Stimulated activated CD8-positive, alpha-beta memory T cell treated with anti-CD3 and anti-CD28 coated beads, Interleukin-15, amount 100 ng/mL, for 4 hours (primary cell): ENCODE measurements around the gene FN3K.
A peak's percentile ranks its signal among the peaks of the same experiment; 100 is the strongest.

Experiments used
- DNase-seq, 2 donors: peaks; one replicate each; pipeline ENCODE4 v3.0.0-alpha.2; 2020; ENCODE audit warnings: low read depth in 2 of 2

The FN3K gene

GRCh38 chr17:82734987-82735866 is at the start of gene FN3K:
Gene FN3K (plus strand): TSS chr17:82735615. CDS start chr17:82735637, 22 bp downstream.
- no peak for DNase-seq

DNA sequence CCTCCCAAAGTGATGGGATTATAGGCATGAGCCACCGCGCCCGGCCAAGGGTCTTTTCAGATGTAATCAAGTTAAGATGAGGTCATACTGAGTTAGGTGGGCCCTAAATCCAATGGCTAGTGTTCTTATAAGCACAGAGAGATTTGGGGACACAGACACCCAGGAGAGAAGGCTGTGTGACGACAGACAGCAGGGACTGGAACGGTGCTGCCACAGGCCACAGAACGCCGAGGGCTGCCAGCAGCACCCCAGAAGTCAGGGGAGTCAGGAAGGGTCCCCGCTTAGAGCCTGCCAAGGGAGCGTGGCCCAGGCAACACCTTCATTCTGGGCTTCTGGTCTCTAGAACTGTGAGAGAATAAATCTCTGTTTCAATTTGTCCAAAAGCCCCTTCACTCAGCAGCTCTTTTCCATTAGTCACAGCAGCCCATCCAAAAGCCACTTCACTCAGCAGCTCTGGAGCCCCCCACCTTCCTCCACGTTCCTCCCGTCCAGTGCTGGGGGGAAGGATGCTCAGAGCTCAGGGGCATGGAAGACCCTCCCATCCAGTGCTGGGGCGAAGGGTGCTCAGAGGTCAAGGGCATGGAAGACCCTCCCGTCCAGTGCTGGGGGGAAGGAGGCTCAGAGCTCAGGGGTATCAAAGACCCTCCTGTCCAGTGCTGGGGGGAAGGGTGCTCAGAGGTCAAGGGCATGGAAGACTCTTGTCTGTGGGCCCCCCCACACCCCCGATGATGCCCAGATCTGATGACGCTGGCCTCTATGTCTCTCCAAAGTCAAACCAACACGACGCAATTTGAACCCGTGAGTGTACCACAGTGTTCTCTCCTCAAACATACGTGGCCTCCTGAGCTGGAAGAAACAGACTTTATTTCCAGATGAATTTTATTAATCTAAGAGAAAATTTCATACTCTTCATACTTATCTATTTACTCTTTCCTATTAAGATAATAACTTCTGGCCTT is 48.8 kb upstream of the FN3K start:
- no peak for DNase-seq

GRCh38 chr17:82687375-82687861 is 48.0 kb upstream of the FN3K start:
- DNase-seq: no peak

- DNase-seq: no peak
These were observed 47.5 kb upstream of the FN3K start for GRCh38 chr17:82687871-82688270.

DNA sequence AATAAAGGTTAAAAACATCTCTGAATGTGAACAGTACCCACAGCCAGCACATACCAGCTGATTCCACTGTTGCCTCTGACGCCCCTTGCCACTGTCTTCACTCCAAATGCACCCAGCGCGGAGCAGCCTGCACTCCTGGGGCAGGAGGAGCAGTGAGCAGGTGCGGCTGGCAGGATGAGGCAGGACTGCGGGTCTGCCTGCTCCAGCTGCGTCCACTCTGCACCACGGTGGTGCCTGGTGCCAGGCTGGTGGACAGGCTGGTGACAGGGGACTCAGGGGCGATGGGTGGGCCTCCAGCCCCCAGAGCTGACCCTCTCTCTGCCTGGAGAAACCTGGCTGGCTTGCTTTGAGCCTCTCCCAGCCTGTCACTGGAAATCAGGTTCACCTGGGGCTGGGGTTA is 46.3 kb upstream of the FN3K start:
- no peak for DNase-seq

- DNase-seq: no peak
These were observed 44.5 kb upstream of the FN3K start for GRCh38 chr17:82690786-82691489.

- DNase-seq: no peak
These were observed 43.7 kb upstream of the FN3K start for GRCh38 chr17:82691714-82692113.

- no peak for DNase-seq
These were observed 43.1 kb upstream of the FN3K start for GRCh38 chr17:82692268-82692667.

DNA sequence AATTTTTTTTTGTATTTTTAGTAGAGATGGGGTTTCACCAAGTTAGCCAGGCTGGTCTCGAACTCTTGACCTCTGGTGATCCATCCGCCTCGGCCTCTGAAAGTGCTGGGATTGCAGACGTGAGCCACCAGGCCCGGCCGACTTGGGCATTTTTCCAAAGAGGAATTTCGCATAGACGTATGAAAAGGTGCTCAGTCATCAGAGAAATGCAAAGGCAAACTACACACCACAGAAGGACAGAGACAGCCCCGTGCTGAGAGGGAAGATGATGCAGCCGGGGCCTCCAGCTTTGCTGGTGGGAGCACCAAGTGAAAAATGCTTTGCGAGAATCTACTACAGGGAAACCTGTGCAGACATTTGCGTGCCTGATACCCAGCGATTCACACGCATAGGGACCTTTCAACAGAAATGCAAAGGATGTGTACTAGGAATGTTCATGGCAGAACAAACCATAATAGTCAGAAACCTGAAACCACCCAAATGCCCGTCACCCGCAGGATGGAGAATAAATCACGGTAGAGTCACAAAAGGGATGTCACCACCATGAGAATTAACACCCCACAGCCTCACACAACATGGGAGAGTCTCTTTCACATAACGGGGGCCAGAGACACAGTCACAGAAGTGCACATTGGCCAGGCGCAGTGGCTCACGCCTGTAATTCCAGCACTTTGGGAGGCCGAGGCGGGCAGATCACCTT is 42.1 kb upstream of the FN3K start:
- no peak for DNase-seq

DNA sequence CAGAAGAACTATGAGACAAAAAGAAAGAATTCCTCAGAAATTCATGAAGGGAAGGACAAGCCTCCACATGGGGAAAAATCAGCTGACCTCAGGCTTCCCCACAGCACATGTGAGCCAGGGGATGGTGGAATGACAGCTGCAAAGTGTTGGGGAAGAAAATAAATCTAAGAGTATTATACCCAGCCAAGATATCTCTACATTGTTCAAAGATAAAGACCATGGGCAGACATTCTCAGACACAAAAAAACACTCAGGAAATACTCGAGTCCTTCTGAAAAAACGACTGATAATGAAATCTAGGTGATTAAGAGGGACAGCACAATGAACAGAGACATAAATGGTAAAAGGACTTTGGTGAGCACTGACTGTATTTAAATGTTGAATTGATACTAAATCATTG is 40.8 kb upstream of the FN3K start:
- DNase-seq: no peak

DNA sequence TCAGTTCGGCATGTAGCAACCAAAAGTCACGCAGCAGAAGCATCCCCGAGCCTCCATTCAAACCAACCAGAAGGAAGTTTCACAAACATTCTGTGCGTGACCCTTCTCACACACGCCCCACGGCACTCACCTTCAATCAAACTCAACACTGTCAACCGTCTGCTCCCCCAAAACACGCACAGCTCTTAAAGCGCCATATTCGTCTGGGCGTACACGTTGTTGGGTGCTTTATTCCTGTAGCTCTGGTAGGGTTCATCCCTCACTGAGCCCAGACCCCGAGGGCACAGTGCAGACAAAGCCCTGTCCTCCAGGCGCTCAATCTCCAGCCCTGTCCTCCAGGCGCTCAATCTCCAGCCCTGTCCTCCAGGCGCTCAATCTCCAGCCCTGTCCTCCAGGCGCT is 39.2 kb upstream of the FN3K start:
- no peak for DNase-seq

DNA sequence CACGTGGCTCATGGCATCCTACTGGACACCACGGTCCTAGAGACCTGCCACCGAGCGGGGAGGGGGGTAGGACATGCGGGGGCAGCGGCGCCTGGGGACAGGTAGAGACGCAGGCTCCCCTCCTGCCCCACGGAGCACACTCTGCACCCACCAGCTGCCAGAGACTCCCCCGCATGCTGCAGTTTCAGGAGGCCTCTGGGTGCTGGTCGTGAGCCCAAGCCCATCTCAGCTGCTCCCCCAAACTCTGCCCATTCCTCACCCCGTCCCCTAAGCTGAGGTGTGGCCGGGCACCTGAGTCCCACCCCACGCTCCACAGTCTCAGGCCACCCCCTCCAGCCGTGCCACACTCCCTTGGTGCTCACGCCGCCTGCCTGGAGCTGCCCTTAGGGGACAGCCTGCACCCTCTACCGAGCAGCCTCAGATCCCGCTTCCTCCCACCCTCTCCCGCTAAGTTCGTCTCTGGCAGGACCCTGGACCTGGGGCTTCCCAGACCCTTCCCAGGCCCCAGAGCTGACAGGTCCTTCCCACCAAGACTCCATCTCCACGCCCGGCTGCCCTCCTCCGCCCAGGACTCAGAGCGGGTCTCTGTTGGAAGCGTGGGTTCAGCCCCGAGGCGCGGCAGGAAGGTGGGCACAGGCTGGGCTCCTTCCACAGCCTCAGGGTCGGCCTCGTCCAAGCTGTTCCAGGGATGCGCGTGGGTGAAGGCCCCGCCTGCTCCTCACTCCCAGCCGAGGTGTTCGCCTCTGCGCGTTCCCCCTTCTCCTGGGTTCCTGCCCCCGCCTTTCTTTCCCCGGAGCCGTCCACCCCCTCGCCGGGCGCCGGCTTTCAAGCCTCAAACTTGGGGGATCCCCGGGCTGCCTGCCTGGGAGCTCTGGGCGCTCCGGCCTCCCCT is 38.3 kb upstream of the FN3K start:
- no peak for DNase-seq

- no peak for DNase-seq
These were observed 37.7 kb upstream of the FN3K start for GRCh38 chr17:82697808-82698064.

GRCh38 chr17:82698065-82698973 is 37.1 kb upstream of the FN3K start, which contains the start of gene RAB40B:
Gene RAB40B (minus strand): TSS chr17:82698698. CDS start chr17:82698596, 102 bp downstream.
- DNase-seq: peak; percentile 98 to 99

DNA sequence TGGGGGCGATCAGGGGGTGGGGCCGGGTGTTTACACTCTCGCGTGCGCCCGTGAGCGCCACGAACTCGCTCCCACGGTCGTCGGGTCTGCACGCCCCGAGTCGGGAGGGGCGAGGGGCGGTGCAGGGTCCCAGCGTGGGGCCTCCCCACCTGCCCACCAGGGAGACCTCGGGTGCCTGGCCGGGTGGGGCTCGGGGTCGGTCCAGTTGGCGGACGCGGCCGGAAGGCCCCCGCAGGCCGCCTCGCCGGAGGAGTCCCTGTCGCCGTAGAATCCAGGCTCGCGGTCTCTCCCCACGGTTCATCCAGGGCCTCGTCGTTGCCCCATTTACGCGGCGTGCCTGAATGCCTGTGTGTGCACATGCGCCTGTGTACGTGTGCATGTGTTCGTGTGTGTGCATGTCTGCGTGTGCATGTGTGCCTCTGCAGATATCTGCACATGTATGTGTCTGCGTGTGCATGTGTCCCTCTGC is 36.4 kb upstream of the FN3K start:
- DNase-seq: no peak

- DNase-seq: no peak
These were observed 35.9 kb upstream of the FN3K start for GRCh38 chr17:82699551-82699950.

DNA sequence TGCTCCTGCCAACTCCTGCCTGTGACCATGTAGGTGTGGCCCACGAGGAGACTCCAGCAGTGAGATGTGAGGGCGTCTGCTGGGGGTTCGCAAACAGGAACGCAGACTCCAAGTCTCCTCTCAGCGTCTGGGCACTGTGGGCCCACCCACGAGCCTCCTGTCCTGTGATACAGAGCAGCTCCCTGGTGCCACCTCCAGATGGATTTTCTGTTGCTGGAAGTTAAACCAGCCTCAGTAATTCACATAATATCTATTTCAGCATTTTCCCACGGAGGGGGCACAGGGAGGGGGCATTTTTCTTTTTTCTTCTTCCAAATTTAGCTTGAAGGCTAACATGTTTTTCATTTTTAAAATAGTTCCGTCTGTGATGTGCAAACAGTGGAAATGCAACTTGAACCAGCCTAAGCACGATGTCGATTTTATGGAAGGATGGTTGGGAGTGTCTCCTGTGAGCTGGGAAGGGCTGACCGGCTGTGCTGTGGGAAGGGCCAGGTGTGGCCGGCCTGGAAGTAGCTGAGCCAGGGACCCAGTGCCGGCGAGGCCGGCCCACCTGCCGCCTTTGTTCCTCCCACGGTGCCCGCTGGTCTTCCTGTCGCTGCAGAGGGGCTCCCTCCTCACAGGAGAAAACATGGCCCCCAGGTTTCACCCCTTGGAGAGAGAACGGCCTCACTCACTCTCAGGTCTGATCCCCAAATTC is 33.0 kb upstream of the FN3K start:
- no peak for DNase-seq

DNA sequence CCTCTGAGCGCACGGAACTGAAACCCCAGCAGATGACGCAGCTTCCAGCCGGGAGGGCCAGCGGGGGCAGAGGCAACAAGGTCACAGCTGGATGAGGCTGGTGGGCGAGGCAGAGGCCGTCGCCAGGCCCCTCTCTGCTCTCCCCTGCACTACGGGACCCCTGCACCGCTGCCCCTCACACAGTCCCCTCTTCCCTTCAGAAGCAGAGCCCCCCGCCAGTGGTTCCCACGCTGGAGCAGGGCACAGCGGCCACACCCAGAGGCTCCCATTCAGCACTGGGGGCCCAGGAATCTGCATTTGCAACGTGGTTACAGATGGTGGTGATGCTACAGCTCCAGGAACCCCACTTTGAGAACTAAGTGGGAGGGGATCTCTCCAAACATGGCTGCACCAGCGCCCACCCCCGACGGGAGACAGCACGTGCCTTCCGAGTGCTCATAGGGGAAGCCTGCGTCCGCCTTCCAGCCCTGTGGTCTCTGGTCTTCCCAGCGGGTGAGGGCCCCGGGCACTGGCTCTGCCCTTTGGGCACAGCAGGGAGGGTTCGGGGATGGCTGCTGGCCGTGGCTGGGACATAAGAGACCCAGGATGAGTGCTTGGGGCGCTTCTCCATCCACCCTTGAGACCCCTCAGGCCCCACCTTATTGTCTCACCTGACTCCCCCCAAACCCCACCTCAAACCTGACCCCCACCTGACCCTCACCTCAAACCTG is 32.2 kb upstream of the FN3K start:
- no peak for DNase-seq
